ENCODE results near the gene MGME1. TPM values are rescaled to one million over a fixed set of nuclear protein-coding genes. Genes with fewer than 3 reads are reported as not detected.

Gene MGME1
- total and polyA plus RNA-seq, 2 of the 13 experiments (the other 11 are each of a cell fraction or from before 2014, with no cell fraction given), result 36.7 to 66.6 TPM

GRCh38 chr20:18007534-18008292, 38.9 kb downstream of the MGME1 start:
- Histone ChIP-seq H3K79me2 (ENCODE audit: insufficient read depth, low read length) (no peaks in the 10 kb centered on the region), H4K20me1 (ENCODE audit: insufficient read depth, low read length) (no peaks in the 10 kb centered on the region), H2AFZ (ENCODE audit: low read length) (no peak overlapping the region), H3K4me3 (replicated peaks in 1 of 3; ENCODE audit: insufficient read depth in 1 of 3, low read depth in 2 of 3, low read length in 3 of 3) (peak overlapping the region in 1 of 3 experiments; percentile 42; a peak in 2 of 6 replicates), H3K4me1 (ENCODE audit: insufficient read depth, low read length) (peaks cover 70% of the 10 kb centered on the region), H3K27me3 (ENCODE audit: control insufficient read depth in 1 of 2, insufficient read depth in 2 of 2, low read length in 2 of 2) (peaks cover 7 to 42% of the 10 kb centered on the region in 2 experiments; a peak in 4 of 5 replicates), H3K4me2 (ENCODE audit: low read depth, low read length) (peak overlapping the region; percentile 62), H3K9me3 (ENCODE audit: low read length) (no peaks in the 10 kb centered on the region), H3K9ac (ENCODE audit: insufficient read depth, low read depth, low read length) (no peak overlapping the region), H3K36me3 (replicated peaks in 1 of 2; ENCODE audit: control insufficient read depth in 1 of 2, insufficient read depth in 2 of 2, low read length in 2 of 2) (no peaks in the 10 kb centered on the region), H3K27ac (ENCODE audit: extremely low read length, insufficient read depth, low read length) (no peak overlapping the region)
- DNase-seq (ENCODE audit: low spot score) (no peak), ATAC-seq (peak; percentile 42), FAIRE-seq (no peak)
- WGBS (ENCODE audit: low lambda C conversion rate), result 22% methylated on average over 19 of the region's 19 CpGs
- BruUV-seq (replicated peaks), result no TSS peak
- in situ Hi-C loops (cut with HindIII; ENCODE audit: extremely low pct_ligation_motif_present, low pct_unique_long_range_greater_than_20kb), result no loop called here
- CTCF ChIA-PET (ENCODE audit: low intra/inter-chr PET ratio, low total read pairs), result no interaction called here
- intact Hi-C loops (cut with micrococcal nuclease; ENCODE audit: unreplicated experiment), result loop anchor here (5.0 to 10.0 kb wide), 2 partner anchors 127 to 270 kb away; partner anchors contain the start of genes KAT14 and PET117
- POLR2A ChIA-PET, result no interaction called here
- TF ChIP-seq TEAD2 (CRISPR knock-in tag; IDR thresholded peaks at IDR 0.05) (no peak), TFDP2 (CRISPR knock-in tag; IDR thresholded peaks at IDR 0.05) (peak; percentile 30; the same call in 1 of the 2 replicates), THAP8 (CRISPR knock-in tag; IDR thresholded peaks at IDR 0.05; ENCODE audit: borderline replicate concordance) (no peak), ZNF225 (CRISPR knock-in tag; IDR thresholded peaks at IDR 0.05) (peak; percentile 53; the same call in 1 of the 2 replicates), CBFB (CRISPR knock-in tag; IDR thresholded peaks at IDR 0.05) (no peak), ZNF337 (CRISPR knock-in tag; IDR thresholded peaks at IDR 0.05; ENCODE audit: borderline replicate concordance, low read depth) (no peak), NFYB (CRISPR knock-in tag; IDR thresholded peaks at IDR 0.05) (0 out of 2 replicates have a peak, but pooled peaks have one; percentile 5), ZSCAN30 (CRISPR knock-in tag; IDR thresholded peaks at IDR 0.05) (no peak), ADNP (CRISPR knock-in tag; IDR thresholded peaks at IDR 0.05) (no peak), ARID5B (CRISPR knock-in tag; IDR thresholded peaks at IDR 0.05) (no peak), BCLAF1 (IDR thresholded peaks at IDR 0.05) (no peak), RAD21 (CRISPR knock-in tag; IDR thresholded peaks at IDR 0.05) (no peak)

All from HepG2 (cell line).